ENCODE measurements around the gene GPANK1. TPM values are rescaled to one million over a fixed set of nuclear protein-coding genes. Genes with fewer than 3 reads are reported as not detected.

GPANK1 gene
- total RNA-seq, 1 experiment from 2014 or later = 11.5 TPM

- no peak for DNase-seq
- BruUV-seq (replicated peaks) = no TSS peak
Measured at GRCh38 chr6:31691564-31692108, 26.8 kb upstream of the GPANK1 start.

GRCh38 chr6:31691078-31691463, 26.3 kb upstream of the GPANK1 start:
- Histone ChIP-seq H3K27ac (no peak overlapping the region), H3K9me3 (ENCODE audit: insufficient read depth, low read depth) (no peaks in the 10 kb centered on the region), H3K9me2 (ENCODE audit: insufficient read depth) (no peaks in the 10 kb centered on the region), H3K27me3 (ENCODE audit: insufficient read depth, low read depth) (no peaks in the 10 kb centered on the region), H3K36me3 (ENCODE audit: low read depth) (no peaks in the 10 kb centered on the region), H3K4me3 (no peak overlapping the region), H2AFZ (no peak overlapping the region), H3F3A (ENCODE audit: insufficient read depth, low read depth) (no peaks in the 10 kb centered on the region; the same call in 1 of the 2 replicates), H3K79me2 (ENCODE audit: low read depth) (no peaks in the 10 kb centered on the region), H3K4me2 (no peak overlapping the region), H3K4me1 (replicated peaks; ENCODE audit: insufficient read depth) (no peaks in the 10 kb centered on the region; the same call in 1 of the 2 replicates), H4K20me1 (ENCODE audit: insufficient read depth) (no peaks in the 10 kb centered on the region)
- DNase-seq = no peak
- CTCF ChIA-PET = no interaction called here
- POLR2A ChIA-PET (ENCODE audit: unreplicated experiment) = interaction anchor here (0.6 to 0.7 kb wide), 2 partner anchors 10 to 18 kb away, joined by 3 to 6 read pairs; no protein-coding TSS in a partner anchor
- intact Hi-C loops (cut with micrococcal nuclease; ENCODE audit: unreplicated experiment) = no loop called here
- TF ChIP-seq CTCF (conservative IDR thresholded peaks at IDR 0.05) = no peak
- TF ChIP-seq EZH2 (IDR thresholded peaks at IDR 0.05; ENCODE audit: low read depth) = no peak
- no TSS peak for BruUV-seq (replicated peaks)

More at GRCh38 chr6:31691564-31692108, 26.8 kb upstream of the GPANK1 start:
- TF ChIP-seq CTCF (conservative IDR thresholded peaks at IDR 0.05) (no peak), EZH2 (IDR thresholded peaks at IDR 0.05; ENCODE audit: low read depth) (no peak)
- H3K4me3 ChIP-seq = no peak overlapping the region
- peaks cover under 1% of the 10 kb centered on the region; the same call in 1 of the 2 replicates for H3K36me3 ChIP-seq (ENCODE audit: low read depth)
- H3K4me2 ChIP-seq = no peak overlapping the region
- CTCF ChIA-PET = no interaction called here
- POLR2A ChIA-PET (ENCODE audit: unreplicated experiment) = interaction anchor here (0.6 kb wide), 1 partner anchor 18 kb away, joined by 6 read pairs; no protein-coding TSS in a partner anchor
- H3K4me1 ChIP-seq (replicated peaks; ENCODE audit: insufficient read depth) = no peaks in the 10 kb centered on the region; the same call in 1 of the 2 replicates
- H3K27me3 ChIP-seq (ENCODE audit: insufficient read depth, low read depth) = no peaks in the 10 kb centered on the region
- H3K9me3 ChIP-seq (ENCODE audit: insufficient read depth, low read depth) = no peaks in the 10 kb centered on the region
- no peak overlapping the region for H3K27ac ChIP-seq
- H2AFZ ChIP-seq = no peak overlapping the region
- no peaks in the 10 kb centered on the region for H3K79me2 ChIP-seq (ENCODE audit: low read depth)
- no peaks in the 10 kb centered on the region; the same call in 1 of the 2 replicates for H3F3A ChIP-seq (ENCODE audit: insufficient read depth, low read depth)
- H4K20me1 ChIP-seq (ENCODE audit: insufficient read depth) = no peaks in the 10 kb centered on the region
- no peaks in the 10 kb centered on the region for H3K9me2 ChIP-seq (ENCODE audit: insufficient read depth)
- intact Hi-C loops (cut with micrococcal nuclease; ENCODE audit: unreplicated experiment) = no loop called here

GRCh38 chr6:31690231-31691077, 25.7 kb upstream of the GPANK1 start:
- H3K9me2 ChIP-seq (ENCODE audit: insufficient read depth) = no peaks in the 10 kb centered on the region
- intact Hi-C loops (cut with micrococcal nuclease; ENCODE audit: unreplicated experiment) = no loop called here
- no peak overlapping the region for H3K4me3 ChIP-seq
- POLR2A ChIA-PET (ENCODE audit: unreplicated experiment) = interaction anchor here (0.7 kb wide), 1 partner anchor 9 kb away, joined by 3 read pairs; no protein-coding TSS in a partner anchor
- H3K9me3 ChIP-seq (ENCODE audit: insufficient read depth, low read depth) = no peaks in the 10 kb centered on the region
- H3K4me2 ChIP-seq = no peak overlapping the region
- TF ChIP-seq EZH2 (IDR thresholded peaks at IDR 0.05; ENCODE audit: low read depth) = no peak
- TF ChIP-seq CTCF (conservative IDR thresholded peaks at IDR 0.05) = no peak
- H2AFZ ChIP-seq = no peak overlapping the region
- BruUV-seq (replicated peaks) = TSS peak; percentile 50
- H3K27me3 ChIP-seq (ENCODE audit: insufficient read depth, low read depth) = no peaks in the 10 kb centered on the region
- DNase-seq = peak in 1 of 2 experiments; percentile 20
- no peaks in the 10 kb centered on the region for H3K79me2 ChIP-seq (ENCODE audit: low read depth)
- CTCF ChIA-PET = interaction anchor here (0.5 kb wide), 1 partner anchor 231 kb away, joined by 3 read pairs; no protein-coding TSS in a partner anchor
- H3K36me3 ChIP-seq (ENCODE audit: low read depth) = no peaks in the 10 kb centered on the region
- no peak overlapping the region for H3K27ac ChIP-seq
- H3K4me1 ChIP-seq (replicated peaks; ENCODE audit: insufficient read depth) = no peaks in the 10 kb centered on the region; the same call in 1 of the 2 replicates
- no peaks in the 10 kb centered on the region for H4K20me1 ChIP-seq (ENCODE audit: insufficient read depth)
- no peaks in the 10 kb centered on the region; the same call in 1 of the 2 replicates for H3F3A ChIP-seq (ENCODE audit: insufficient read depth, low read depth)
